ENCODE results near the gene PWP1. TPM values are rescaled to one million over a fixed set of nuclear protein-coding genes. Genes with fewer than 3 reads are reported as not detected.

The PWP1 gene
- total and polyA plus RNA-seq, 2 experiments from 2014 or later = 110 to 211 TPM

GRCh38 chr12:107685360-107686248, at the start of gene PWP1 (continued):
- no peak for TF ChIP-seq JUNB (IDR thresholded peaks at IDR 0.05; ENCODE audit: unreplicated experiment)

GRCh38 chr12:107641154-107641553, 44.4 kb upstream of the PWP1 start:
- Mint-ChIP-seq H3K9me3 (no peaks in the 10 kb centered on the region), H3K27ac (no peak overlapping the region), H3K4me3 (no peak overlapping the region), H3K4me1 (peaks cover 12% of the 10 kb centered on the region), H3K36me3 (ENCODE audit: low read depth) (peaks cover 11% of the 10 kb centered on the region), H3K27me3 (ENCODE audit: insufficient read depth, low read depth, poor library complexity) (peaks cover 8% of the 10 kb centered on the region)
- Histone ChIP-seq H3K27me3 (ENCODE audit: insufficient read depth) (no peaks in the 10 kb centered on the region), H3K79me2 (replicated peaks; ENCODE audit: insufficient read depth) (no peaks in the 10 kb centered on the region), H4K20me1 (replicated peaks; ENCODE audit: insufficient read depth) (no peaks in the 10 kb centered on the region), H3K4me1 (ENCODE audit: insufficient read depth) (peaks cover 11% of the 10 kb centered on the region), H2AFZ (no peak overlapping the region), H3F3A (replicated peaks; ENCODE audit: low read depth) (0 out of 2 replicates have a peak, but pooled peaks cover 6% of the 10 kb centered on the region), H3K4me2 (no peak overlapping the region), H3K36me3 (ENCODE audit: insufficient read depth) (no peaks in the 10 kb centered on the region; the same call in 1 of the 2 replicates), H3K9me2 (ENCODE audit: insufficient read depth) (no peaks in the 10 kb centered on the region), H3K27ac (ENCODE audit: low read depth) (no peak overlapping the region), H3K4me3 (no peak overlapping the region)
- DNase-seq (ENCODE audit: low spot score) (no peak), ATAC-seq (no peak)
- no peak for TF ChIP-seq EZH2phosphoT487 (IDR thresholded peaks at IDR 0.05; ENCODE audit: unreplicated experiment)

- Histone ChIP-seq H3K4me1 (ENCODE audit: insufficient read depth) (peaks cover 16% of the 10 kb centered on the region), H3K9me2 (ENCODE audit: insufficient read depth) (no peaks in the 10 kb centered on the region), H3K27me3 (ENCODE audit: insufficient read depth) (no peaks in the 10 kb centered on the region), H2AFZ (no peak overlapping the region), H3F3A (replicated peaks; ENCODE audit: low read depth) (peaks cover 11% of the 10 kb centered on the region; the same call in 1 of the 2 replicates), H3K4me3 (no peak overlapping the region), H3K79me2 (replicated peaks; ENCODE audit: insufficient read depth) (no peaks in the 10 kb centered on the region), H3K27ac (ENCODE audit: low read depth) (no peak overlapping the region), H3K4me2 (no peak overlapping the region), H3K36me3 (ENCODE audit: insufficient read depth) (no peaks in the 10 kb centered on the region), H4K20me1 (replicated peaks; ENCODE audit: insufficient read depth) (no peaks in the 10 kb centered on the region)
- ATAC-seq (no peak), DNase-seq (ENCODE audit: low spot score) (no peak)
- peaks cover 11% of the 10 kb centered on the region for H3K36me3 Mint-ChIP-seq (ENCODE audit: low read depth)
- peaks cover 19% of the 10 kb centered on the region for H3K4me1 Mint-ChIP-seq
- H3K27ac Mint-ChIP-seq = peak overlapping the region; percentile 17; the same call in 1 of the 2 replicates
- no peak overlapping the region for H3K4me3 Mint-ChIP-seq
- H3K9me3 Mint-ChIP-seq = no peaks in the 10 kb centered on the region
- H3K27me3 Mint-ChIP-seq (ENCODE audit: insufficient read depth, low read depth, poor library complexity) = peaks cover 10% of the 10 kb centered on the region
- TF ChIP-seq ZNF462 (CRISPR knock-in tag; IDR thresholded peaks at IDR 0.05) (no peak), EZH2 (IDR thresholded peaks at IDR 0.05; ENCODE audit: low read depth, unreplicated experiment) (no peak), JUNB (IDR thresholded peaks at IDR 0.05; ENCODE audit: unreplicated experiment) (no peak), CREB1 (CRISPR knock-in tag; IDR thresholded peaks at IDR 0.05; ENCODE audit: low read depth) (no peak), NANOG (IDR thresholded peaks at IDR 0.05; ENCODE audit: borderline replicate concordance) (no peak), EZH2phosphoT487 (IDR thresholded peaks at IDR 0.05; ENCODE audit: unreplicated experiment) (no peak), STAT1 (IDR thresholded peaks at IDR 0.05; ENCODE audit: unreplicated experiment) (no peak), POLR2AphosphoS5 (IDR thresholded peaks at IDR 0.05; ENCODE audit: low read depth) (no peak)
- TF ChIP-seq, protein P1, sequence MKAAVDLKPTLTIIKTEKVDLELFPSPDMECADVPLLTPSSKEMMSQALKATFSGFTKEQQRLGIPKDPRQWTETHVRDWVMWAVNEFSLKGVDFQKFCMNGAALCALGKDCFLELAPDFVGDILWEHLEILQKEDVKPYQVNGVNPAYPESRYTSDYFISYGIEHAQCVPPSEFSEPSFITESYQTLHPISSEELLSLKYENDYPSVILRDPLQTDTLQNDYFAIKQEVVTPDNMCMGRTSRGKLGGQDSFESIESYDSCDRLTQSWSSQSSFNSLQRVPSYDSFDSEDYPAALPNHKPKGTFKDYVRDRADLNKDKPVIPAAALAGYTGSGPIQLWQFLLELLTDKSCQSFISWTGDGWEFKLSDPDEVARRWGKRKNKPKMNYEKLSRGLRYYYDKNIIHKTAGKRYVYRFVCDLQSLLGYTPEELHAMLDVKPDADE (IDR thresholded peaks at IDR 0.05) = no peak
- TF ChIP-seq, protein P2, sequence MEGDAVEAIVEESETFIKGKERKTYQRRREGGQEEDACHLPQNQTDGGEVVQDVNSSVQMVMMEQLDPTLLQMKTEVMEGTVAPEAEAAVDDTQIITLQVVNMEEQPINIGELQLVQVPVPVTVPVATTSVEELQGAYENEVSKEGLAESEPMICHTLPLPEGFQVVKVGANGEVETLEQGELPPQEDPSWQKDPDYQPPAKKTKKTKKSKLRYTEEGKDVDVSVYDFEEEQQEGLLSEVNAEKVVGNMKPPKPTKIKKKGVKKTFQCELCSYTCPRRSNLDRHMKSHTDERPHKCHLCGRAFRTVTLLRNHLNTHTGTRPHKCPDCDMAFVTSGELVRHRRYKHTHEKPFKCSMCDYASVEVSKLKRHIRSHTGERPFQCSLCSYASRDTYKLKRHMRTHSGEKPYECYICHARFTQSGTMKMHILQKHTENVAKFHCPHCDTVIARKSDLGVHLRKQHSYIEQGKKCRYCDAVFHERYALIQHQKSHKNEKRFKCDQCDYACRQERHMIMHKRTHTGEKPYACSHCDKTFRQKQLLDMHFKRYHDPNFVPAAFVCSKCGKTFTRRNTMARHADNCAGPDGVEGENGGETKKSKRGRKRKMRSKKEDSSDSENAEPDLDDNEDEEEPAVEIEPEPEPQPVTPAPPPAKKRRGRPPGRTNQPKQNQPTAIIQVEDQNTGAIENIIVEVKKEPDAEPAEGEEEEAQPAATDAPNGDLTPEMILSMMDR (conservative IDR thresholded peaks at IDR 0.05; ENCODE audit: low read depth in 2 of 2) = no peak
These were observed 43.4 kb upstream of the PWP1 start for GRCh38 chr12:107642240-107642639.

All from GM23338 (cell line).